HG03025 (cell line): ENCODE measurements around the gene AKT3.
"Not testable (repeated sequence)": the region's sequence is repeated elsewhere in the genome, so short reads cannot be mapped to it uniquely, and the experiment has no call there.

ENCODE experiments used
- ATAC-seq: cut with Tn5 transposase; IDR thresholded peaks from one replicate; pipeline ENCODE4 v1.9.1; 2021; ENCODE audit warnings: mild to moderate bottlenecking, moderate library complexity; ENCODE audit not compliant: unreplicated experiment, low FRiP score

The AKT3 gene

DNA sequence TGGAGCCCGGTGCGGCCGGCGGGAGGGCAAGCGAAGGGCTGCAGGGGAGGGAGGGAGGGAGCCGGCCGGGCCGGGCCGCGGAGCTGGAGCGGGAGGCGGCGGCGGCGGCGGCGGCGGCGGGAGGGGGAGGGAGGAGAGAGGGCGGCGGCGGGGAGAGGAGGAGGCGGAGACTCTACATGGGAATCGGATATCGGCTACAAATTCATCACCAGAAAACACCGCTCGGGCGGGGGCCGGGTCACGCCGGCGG lies at the start of gene AKT3:
TSS of gene AKT3 (minus strand) at position 42 of the 250 bp plus-strand sequence. CDS start 7,073 bp downstream, outside the sequence.
- ATAC-seq, result peak; percentile 59

DNA sequence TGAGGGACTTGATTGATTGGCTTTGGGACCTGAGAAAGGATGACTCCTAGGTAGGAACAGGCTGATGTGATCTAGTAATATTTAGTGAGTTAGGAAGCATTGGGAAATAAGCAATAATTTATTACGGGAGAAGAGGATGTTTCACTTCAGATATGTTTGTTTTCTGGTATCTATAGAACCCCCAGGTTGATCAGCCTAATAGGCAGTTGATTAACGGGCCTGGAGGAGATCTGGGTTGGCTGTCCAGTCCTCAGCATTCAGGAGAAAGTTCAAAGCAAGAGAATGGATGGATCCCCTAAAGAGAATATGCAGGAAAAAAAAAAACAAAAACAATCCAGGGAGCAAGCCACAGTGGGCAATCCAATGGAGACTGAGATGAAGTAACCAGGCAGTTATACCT lies 48.2 kb upstream of the AKT3 start:
- ATAC-seq, result no peak

DNA sequence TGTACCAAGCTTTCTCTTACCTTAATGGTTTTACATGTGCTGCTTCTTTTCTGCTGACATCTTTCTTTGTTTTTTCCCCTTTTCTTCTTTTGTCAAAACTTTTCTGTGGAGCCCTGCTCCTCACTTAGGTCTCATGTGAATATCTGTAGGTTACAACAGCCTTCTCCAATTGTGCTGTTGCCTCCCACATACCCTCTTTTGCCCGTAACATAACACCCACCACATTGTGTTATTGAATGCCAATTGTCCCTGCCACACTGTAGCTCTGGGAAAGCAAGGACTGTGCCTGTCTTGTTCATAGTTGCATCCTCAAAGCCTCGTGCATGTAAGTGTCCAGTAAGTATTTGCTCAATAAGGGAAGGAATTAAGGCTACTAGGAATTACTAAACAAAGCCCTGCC lies 46.3 kb upstream of the AKT3 start:
- no peak for ATAC-seq

DNA sequence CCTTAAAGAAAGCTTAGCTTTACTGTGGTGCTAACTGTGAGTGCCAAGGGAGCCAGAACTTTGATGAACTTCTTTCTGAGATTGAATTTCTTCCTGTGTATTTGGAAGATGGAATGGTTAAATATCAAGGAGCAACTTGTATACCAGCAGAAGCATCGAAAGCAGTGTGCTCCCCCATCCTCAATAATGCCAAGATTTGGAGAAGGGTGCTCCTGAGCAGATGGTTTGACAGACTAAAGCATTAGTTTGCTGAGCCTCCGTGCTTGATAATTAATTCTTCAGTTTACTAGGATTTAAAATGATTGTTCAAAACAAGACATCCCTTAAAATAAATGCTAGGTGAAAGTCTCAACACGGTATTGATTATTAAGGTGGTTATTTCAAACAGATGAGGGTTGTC lies 42.4 kb upstream of the AKT3 start:
- ATAC-seq, result no peak

DNA sequence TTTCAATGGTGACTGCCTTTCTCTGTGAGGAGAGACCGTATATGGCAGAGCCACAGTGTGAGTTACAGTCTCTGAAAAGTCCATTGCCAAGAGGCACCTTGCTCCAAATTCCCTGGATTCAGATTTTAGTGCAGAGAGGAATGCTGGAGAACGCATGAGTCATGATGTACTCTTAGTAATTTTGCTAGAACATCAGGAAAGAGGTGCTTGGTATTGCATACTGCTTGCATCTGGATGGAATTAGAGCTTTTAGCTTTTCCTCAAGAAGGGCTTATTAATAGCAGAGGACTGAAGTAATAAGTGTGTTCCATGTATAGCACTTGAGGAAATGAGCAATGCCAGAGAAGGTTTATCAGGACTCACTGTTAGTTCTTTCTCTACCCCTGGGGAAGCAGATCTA lies 40.5 kb upstream of the AKT3 start:
- no peak for ATAC-seq

DNA sequence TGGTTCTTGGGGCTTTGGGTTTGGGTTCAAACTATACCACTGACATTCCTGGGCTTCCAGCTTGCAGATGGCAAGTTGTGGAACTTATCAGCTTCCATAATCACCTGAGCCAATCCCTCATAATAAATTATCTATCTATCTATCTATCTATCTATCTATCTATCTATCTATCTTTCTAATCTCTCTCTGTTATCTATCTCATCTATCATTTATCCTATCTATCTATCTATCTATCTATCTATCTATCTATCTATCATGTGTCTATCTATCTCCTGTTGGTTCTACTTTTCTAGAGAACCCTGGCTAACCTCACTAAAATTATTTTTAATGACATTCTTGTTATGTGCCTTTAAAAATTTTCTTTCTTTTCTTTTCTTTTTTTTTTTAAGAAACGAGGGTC lies 35.8 kb upstream of the AKT3 start:
- no peak for ATAC-seq

DNA sequence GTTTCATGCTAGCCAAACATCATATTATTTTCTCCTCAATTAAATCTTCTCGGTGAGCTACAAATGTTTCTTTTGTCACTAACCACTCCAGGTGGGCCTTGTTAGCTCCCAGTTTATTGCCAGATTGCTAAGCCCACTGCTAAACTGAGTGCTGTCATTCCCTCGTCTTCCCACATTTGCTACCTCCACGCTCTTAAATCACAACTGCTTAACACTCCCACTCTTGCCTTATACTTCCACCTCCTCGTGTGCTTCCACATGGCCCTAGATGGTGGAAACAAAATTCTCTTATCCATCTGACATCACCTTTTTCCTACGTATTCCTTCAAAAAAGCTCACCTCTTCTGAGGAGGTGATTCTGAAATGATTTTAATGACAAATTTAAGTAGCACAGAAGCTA lies 34.6 kb upstream of the AKT3 start:
- no peak for ATAC-seq

DNA sequence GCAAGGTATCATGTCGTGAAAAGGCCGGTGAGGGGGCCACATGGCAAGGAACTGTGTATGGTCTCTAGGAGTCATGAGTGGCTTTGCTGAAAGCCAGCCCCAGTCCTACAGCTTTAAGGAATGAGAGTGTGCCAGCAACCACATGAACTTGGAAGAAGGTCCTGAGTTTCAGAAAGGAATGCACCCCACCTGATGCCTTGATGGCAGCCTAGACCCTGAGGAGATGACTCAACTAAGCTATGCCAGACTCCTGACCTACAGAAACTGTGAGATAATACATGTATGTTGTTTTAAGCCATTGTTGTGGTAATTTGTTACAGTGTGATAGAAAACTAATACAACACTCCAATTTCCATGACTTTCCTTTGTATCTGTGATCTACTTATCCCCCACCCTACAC lies 33.5 kb upstream of the AKT3 start:
- no peak for ATAC-seq

DNA sequence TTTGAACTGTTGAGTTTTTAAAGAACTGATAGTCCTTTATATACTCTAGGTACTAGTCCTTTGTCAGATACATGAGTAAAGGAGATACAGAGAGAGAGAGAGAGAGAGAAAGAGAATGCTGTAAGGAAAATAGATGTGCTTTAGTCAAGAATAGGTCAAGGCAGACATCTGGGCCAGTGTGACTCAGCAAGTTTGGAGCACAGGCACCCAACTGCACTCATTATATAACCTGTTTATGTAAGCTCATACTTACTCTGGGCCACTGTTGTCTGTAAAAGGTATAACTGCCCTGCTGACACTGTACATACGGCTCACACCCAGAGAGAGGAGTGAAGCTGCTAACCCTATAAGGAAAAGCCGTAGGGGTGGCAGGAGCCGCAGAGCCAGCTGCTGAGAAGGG lies 32.2 kb upstream of the AKT3 start:
- ATAC-seq, result no peak

DNA sequence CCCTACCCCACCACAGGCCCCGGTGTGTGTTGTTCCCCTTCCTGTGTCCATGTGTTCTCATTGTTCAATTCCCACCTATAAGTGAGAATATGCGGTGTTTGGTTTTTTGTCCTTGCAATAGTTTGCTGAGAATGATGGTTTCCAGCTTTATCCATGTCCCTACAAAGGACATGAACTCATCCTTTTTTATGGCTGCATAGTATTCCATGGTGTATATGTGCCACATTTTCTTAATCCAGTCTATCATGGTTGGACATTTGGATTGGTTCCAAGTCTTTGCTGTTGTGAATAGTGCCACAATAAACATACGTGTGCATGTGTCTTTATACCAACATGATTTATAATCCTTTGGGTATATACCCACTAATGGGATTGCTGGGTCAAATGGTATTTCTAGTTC lies 27.0 kb upstream of the AKT3 start:
- ATAC-seq, result not testable (repeated sequence)

DNA sequence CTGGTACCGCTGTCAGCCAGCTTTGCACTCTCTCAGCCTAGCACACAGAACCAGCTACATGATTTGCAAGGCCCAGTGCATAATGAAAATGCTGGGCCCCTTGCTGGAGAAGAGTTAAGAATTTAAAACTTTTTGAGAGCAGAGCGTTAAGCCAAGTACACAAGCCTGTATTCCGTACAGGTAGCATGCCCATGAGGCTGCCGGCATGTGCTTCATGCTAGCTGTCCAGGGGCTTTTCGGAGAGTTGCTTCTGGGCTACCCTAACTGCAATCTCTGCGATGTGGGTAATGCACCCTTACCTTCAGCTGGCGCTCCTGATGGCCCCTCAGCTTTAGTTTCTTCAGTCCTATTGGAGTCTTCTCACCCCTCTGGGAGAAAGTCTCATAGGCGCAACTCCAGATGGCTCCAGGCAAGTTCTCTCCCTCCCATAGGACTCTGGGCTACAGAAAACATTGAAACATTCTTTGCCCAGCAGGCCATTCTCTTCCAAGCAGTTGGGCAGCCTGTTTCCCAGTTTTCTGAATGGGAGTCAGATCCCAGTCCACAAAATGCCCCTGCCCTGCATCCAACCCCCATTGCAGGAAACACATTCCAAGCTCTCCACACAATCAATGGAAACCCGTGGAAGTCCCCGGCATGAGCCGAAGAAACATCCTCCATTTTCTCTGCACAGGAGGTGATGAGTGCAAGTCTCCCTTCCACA lies 5.7 kb upstream of the AKT3 start:
- no peak for ATAC-seq

DNA sequence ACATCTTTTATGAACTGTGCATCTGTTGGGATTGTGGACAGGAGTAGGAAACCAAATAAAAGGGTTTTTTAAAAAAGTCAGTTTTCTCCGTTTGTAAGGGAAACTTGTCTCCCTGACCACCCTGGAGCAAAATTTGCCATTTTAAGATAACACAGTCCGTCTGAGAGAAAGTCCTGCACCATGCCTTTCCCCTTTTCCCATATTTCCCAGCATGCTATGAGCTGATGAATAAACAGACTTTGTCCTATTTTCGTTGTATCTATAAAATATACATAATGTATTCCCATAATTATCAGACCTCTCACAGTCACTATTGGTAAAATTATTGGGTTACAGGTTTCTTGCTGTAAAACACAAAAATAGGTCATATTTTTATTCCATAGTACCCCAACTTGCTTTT lies 1.7 kb upstream of the AKT3 start:
- ATAC-seq, result no peak

DNA sequence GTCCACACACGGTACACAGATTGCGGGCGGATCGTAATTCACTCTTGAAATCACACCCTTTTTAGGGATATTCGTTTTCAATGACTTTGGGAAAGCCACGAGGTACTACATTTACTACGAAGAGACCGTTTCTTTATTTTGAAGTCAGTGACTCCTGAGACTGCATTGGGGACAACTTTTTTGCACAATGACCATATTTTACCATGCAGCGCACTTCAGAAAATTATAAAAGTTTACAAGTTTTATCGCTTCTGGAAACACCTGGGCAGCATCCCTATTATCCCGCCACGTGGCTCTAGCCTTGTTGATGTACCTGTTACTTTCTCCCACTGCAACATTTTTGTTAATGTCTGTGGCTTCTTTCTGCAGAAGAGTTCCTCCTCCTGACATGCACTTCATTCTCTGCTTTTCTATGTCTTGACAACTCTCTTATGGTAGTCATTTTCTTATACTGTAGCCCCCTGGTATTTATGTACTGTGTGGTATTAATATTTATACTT lies 1.3 kb upstream of the AKT3 start:
- no peak for ATAC-seq

DNA sequence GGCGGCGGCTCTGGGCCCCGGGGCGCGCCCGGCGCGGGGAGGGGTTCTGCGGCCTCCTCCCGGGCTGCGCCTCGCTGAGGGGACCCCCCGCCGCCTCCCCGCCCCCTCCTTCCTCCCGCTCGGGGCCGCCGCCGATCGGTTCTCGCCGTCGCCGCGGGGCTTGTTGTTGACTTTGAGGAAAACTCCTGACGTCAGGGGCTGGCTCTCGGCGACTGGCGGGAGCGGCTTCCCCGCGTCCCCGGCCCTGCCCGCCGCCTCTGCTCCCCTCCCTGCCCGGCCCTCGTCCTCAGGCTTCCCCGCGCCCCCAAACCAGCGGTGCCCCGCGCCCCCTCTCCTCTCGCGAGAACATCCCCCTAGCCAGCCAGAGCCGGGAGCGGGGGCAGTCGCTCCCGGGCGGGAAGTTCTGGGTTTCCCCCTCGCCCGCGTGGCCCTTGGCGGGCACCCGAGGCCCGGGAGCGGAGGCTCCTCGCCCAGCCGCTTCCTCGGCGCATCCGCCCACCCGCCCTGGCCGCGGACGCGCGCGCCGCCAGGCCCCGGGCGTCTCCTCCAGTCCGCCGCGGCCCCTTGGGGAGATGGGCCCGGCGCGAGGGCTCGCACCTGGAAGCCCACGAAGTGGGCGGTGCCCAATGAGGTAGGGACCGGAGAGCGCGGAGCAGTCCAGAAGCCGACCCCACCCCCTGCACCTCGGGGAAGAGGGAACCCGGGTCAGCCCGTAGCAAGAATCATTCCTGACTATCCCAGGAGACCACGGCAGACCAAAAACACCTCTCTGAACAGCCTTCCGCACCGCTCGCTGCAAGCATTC lies 611 bp upstream of the AKT3 start:
- ATAC-seq, result peak; percentile 48

DNA sequence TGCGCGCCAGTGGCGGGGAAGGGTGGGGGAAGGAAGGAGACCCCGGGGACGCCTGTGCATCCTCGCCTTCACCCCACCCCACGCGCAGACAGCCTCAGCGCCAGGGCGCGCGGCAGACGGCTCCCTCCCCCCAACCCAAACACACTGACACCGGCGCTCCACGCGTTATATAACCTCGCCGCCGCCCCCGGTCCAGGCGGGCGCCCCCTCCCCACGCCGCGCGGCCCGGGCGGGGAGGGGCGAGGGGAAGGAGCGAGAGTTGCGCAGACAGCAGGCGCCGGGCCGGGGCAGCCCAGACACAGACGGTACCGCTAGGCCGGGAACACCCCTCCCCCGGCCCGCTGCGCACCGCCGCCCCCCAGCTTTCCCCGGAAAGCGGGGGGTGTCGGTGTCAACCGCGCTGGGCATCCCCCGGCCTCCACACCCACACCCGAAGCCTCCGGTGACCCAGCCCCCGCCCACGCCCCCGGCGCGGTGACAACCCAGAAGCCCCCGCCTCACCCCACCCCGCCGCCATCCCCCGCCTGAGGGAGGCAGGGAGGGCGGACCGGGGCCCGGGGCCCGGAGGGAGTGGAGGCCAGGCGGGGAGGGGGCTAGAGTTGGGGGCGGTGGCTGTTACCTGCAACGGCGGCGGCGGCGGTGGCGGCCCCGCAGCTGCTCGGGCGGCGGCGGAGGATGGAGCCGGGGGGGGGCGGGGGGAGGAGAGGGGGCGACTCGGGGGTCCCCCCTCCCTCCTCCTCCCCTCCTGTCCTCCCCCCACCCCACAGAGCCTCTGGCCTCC lies 432 bp downstream of the AKT3 start:
- peak; percentile 28 for ATAC-seq

DNA sequence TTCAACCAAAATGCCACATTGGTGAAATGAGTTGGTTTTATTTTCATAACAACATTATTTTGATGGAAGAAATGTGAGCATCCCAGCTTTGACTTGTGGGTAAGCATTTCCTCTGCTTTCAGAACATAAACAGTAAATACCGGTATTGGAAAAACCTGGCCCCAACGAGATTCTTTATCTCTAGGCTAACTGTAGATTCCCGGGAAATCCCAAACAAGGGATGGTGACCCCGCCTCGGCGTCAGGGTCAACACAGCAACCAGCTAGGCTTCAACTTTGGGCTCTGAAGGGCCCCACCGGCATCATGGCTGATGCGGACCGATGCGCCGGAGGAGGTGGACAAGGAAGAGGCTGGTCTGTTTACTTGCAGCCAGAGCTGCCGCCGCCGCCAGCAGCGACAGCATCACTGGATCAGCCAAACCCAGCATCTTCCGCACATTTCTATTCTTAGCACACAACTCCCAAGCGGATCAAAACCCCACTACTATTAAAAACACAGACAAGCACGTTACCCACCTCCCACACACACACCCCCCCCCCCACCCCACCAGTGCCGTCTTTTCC lies 1.1 kb downstream of the AKT3 start:
- ATAC-seq, result peak; percentile 10

DNA sequence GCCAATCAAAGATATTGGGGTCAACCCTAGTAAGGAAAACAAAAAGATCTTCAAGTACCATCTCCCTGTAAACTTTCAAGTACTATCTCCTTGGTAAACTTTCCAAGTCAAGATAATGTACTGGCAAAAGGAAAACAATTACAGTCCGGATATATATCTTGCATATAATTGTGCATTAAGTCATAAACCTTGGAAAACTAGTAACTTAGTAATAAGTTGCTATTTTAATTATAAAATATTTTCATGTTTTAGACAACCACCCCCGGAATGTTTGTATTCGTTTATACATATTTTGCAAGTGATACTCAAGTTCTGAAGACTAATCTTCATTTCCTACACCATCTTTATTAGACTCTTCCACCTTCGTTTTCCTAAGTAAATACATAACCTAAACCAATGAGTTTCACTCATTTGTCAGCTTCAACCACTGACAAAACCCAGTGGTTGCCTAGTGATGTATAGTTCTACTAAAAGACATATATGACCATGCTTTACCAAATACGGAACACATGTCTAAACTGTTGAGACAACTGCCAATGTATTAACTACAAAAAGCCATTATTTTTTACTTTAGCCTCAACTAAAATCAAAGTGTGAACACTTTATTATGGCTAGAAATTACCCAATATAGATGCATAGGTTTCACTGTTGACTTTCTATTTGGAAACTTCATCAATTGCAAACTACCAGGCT lies 1.7 kb downstream of the AKT3 start:
- ATAC-seq, result no peak

DNA sequence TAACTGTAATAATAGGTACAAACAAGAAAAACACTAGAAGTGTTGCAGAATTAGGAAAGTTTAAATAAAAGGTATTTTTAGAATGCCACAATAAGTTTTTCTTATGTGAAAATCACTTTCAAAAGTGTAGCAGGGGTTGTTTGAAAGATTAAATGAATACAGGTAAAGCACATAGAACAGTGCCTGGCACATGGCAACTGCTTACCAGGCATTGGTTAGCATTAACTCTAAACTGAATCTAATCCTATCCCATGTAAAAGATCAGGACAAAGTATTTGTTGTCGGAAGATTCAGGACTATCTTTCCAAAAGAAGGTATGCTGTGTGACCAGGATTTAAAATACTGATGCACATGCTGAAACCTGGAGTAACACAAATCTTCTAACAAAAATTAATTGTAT lies 3.3 kb downstream of the AKT3 start:
- ATAC-seq, result no peak

DNA sequence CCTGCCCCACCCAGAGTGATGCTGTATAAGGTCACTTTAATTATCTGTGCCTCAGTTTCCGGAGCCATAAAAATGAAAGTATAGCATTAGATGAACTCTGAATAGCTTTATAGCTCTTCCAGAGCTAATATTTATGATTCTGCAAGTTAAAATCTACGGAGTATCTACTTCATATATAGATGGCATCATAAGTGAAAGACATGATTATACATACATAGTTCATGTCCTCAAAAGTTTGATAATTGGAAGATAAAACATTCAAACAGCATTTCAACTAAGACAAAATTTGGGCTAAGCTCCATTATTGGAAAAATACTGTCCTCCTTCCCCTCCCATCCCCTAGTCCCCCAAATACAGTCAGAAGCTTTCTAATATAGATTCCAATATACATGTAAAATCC lies 4.2 kb downstream of the AKT3 start:
- no peak for ATAC-seq

DNA sequence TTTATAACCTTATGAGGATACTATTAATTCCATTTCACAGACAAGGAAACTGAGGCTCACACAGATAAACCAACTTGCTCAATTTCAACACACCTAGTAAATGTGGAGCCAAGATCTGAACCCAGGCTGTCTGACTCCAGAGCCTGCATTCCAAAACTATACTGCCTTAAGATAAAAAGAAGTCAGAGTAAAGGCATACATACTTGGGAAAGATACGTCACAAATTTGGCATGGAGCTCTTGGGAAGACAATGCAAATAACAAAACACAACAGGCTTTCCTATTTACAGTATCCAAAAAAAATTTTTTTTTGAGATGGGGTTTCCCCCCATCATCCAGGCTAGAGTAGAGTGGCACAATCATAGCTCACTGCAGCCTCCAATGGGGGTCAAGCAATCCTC lies 5.9 kb downstream of the AKT3 start:
- ATAC-seq, result no peak
